ENCODE data around the gene ADAMTSL1.

GRCh38 chr9:18941060-18941740 is 467.2 kb downstream of the ADAMTSL1 start:
- TF ChIP-seq CTCF (IDR thresholded peaks at IDR 0.05) (no peak), POLR2AphosphoS5 (IDR thresholded peaks at IDR 0.05) (no peak), EP300 (IDR thresholded peaks at IDR 0.05) (no peak), POLR2A (IDR thresholded peaks at IDR 0.05) (no peak)
